WTC11 (cell line): ENCODE measurements around the gene VMAC.

Experiments
- ARID4B ChIP-seq: sonication (generic); formaldehyde crosslinking; IDR thresholded peaks from 2 replicates; pipeline ENCODE4 v1.8.0; 2023; ENCODE audit warnings: missing genetic modification reagents, mild to moderate bottlenecking, borderline replicate concordance
- ATF2 ChIP-seq: sonication (generic); formaldehyde crosslinking; IDR thresholded peaks from 2 replicates; pipeline ENCODE4 v1.8.1; 2022; ENCODE audit warnings: low read depth, missing genetic modification reagents, borderline replicate concordance
- CREB1 ChIP-seq: sonication (generic); formaldehyde crosslinking; IDR thresholded peaks from 2 replicates; pipeline ENCODE4 v1.8.0; 2023; ENCODE audit warnings: mild to moderate bottlenecking, missing genetic modification reagents
- EMX1 ChIP-seq: fragments of 250-450 bp; sonication (Bioruptor Pico); IDR thresholded peaks from 2 replicates; pipeline ENCODE4 v1.8.0; 2021; ENCODE audit warnings: mild to moderate bottlenecking
- HMGA2 ChIP-seq: fragments of 250-450 bp; sonication (Bioruptor Pico); IDR thresholded peaks from 2 replicates; pipeline ENCODE4 v1.4.0; 2021; ENCODE audit warnings: mild to moderate bottlenecking, moderate library complexity
- MAX ChIP-seq: sonication (generic); formaldehyde crosslinking; IDR thresholded peaks from 2 replicates; pipeline ENCODE4 v1.8.0; 2022; ENCODE audit warnings: mild to moderate bottlenecking, missing genetic modification reagents
- NR3C1 ChIP-seq: sonication (generic); formaldehyde crosslinking; conservative IDR thresholded peaks from 2 replicates; pipeline ENCODE4 v1.8.1; 2023; ENCODE audit warnings: low read depth, mild to moderate bottlenecking, missing genetic modification reagents
- RELA ChIP-seq: sonication (generic); formaldehyde crosslinking; IDR thresholded peaks from 2 replicates; pipeline ENCODE4 v1.8.1; 2022; ENCODE audit warnings: missing genetic modification reagents, mild to moderate bottlenecking, borderline replicate concordance
- ZNF263 ChIP-seq: sonication (generic); formaldehyde crosslinking; IDR thresholded peaks from 2 replicates; pipeline ENCODE4 v1.8.1; 2022; ENCODE audit warnings: low read depth, mild to moderate bottlenecking, moderate library complexity, missing genetic modification reagents
- ZNF425 ChIP-seq: fragments of 250-450 bp; sonication (Bioruptor Pico); conservative IDR thresholded peaks from 2 replicates; pipeline ENCODE4 v1.9.0; 2021; ENCODE audit warnings: mild to moderate bottlenecking
- ZSCAN18 ChIP-seq: fragments of 250-450 bp; sonication (Bioruptor Pico); IDR thresholded peaks from 2 replicates; pipeline ENCODE4 v2.1.2; 2022; ENCODE audit warnings: mild to moderate bottlenecking, moderate library complexity
- TF ChIP-seq, protein P1 (sequence below): fragments of 200-600 bp; IDR thresholded peaks from 2 replicates; pipeline ENCODE4 v1.8.0; 2022; ENCODE audit warnings: antibody characterized with exemption
- TF ChIP-seq, protein P2 (sequence below): sonication (generic); formaldehyde crosslinking; IDR thresholded peaks from 2 replicates; pipeline ENCODE4 v1.8.1; 2023; ENCODE audit warnings: mild to moderate bottlenecking, missing genetic modification reagents, moderate library complexity
- TF ChIP-seq, protein P3 (sequence below): sonication (generic); formaldehyde crosslinking; IDR thresholded peaks from 2 replicates; pipeline ENCODE4 v1.8.0; 2022; ENCODE audit warnings: mild to moderate bottlenecking, missing genetic modification reagents

- TF ChIP-seq ZNF263 (no peak), ZNF425 (CRISPR knock-in tag) (no peak), RELA (CRISPR knock-in tag) (no peak), MAX (CRISPR knock-in tag) (no peak), HMGA2 (CRISPR knock-in tag) (no peak), NR3C1 (no peak), EMX1 (CRISPR knock-in tag) (no peak), ARID4B (CRISPR knock-in tag) (no peak), ZSCAN18 (no peak), ATF2 (CRISPR knock-in tag) (no peak), CREB1 (CRISPR knock-in tag) (no peak)
- TF ChIP-seq, protein P1, sequence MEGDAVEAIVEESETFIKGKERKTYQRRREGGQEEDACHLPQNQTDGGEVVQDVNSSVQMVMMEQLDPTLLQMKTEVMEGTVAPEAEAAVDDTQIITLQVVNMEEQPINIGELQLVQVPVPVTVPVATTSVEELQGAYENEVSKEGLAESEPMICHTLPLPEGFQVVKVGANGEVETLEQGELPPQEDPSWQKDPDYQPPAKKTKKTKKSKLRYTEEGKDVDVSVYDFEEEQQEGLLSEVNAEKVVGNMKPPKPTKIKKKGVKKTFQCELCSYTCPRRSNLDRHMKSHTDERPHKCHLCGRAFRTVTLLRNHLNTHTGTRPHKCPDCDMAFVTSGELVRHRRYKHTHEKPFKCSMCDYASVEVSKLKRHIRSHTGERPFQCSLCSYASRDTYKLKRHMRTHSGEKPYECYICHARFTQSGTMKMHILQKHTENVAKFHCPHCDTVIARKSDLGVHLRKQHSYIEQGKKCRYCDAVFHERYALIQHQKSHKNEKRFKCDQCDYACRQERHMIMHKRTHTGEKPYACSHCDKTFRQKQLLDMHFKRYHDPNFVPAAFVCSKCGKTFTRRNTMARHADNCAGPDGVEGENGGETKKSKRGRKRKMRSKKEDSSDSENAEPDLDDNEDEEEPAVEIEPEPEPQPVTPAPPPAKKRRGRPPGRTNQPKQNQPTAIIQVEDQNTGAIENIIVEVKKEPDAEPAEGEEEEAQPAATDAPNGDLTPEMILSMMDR: no peak
- TF ChIP-seq, protein P2, sequence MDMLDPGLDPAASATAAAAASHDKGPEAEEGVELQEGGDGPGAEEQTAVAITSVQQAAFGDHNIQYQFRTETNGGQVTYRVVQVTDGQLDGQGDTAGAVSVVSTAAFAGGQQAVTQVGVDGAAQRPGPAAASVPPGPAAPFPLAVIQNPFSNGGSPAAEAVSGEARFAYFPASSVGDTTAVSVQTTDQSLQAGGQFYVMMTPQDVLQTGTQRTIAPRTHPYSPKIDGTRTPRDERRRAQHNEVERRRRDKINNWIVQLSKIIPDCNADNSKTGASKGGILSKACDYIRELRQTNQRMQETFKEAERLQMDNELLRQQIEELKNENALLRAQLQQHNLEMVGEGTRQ: no peak
- TF ChIP-seq, protein P3, sequence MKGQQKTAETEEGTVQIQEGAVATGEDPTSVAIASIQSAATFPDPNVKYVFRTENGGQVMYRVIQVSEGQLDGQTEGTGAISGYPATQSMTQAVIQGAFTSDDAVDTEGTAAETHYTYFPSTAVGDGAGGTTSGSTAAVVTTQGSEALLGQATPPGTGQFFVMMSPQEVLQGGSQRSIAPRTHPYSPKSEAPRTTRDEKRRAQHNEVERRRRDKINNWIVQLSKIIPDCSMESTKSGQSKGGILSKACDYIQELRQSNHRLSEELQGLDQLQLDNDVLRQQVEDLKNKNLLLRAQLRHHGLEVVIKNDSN (CRISPR knock-in tag): no peak
These were observed 3.7 kb upstream of the VMAC start for GRCh38 chr19:5900976-5901375.
